ENCODE measurements around the gene CYFIP2. TPM values are rescaled to one million over a fixed set of nuclear protein-coding genes. Genes with fewer than 3 reads are reported as not detected.
"Not testable (repeated sequence)": the region's sequence is repeated elsewhere in the genome, so short reads cannot be mapped to it uniquely, and the experiment has no call there.

The CYFIP2 gene
- total and polyA plus RNA-seq, 2 experiments from 2014 or later: 24.8 to 30.2 TPM

DNA sequence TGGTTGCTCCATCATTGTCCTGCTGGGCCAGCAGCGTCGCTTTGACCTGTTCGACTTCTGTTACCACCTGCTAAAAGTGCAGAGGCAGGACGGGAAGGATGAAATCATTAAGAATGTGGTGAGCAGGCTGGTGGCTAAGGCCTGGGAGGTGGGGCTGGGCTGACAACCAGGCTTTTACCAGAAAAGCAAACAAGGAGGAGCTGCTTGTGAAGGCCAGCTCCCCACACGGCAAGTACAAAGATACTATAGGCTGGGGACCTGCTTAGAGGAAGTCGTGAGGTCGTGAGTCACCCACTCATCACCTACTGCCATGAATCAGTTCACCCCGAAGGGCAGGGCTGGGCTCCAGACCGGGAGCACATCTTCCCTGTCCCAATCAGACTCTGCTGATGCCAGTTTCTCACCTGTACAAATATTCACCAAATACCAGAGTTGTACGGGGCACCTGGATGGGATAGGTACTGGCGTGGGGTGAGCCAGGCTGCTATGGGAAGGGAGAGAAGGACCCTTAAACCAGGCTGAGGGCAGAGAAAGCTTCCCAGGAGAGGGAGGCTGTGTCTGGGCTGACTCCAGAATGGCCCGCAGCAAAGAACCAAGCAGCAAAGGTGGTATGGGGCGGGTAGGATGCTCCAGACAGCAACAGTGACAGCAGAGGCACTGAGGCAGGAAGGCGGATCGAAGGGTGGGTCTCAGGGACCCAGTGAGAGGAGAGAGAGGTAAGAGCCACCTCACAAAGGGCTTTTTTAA lies 124.8 kb downstream of the CYFIP2 start:
- 59% methylated on average over 15 of the region's 15 CpGs for WGBS (ENCODE audit: low lambda C conversion rate, missing lambda C conversion rate)
- H2AFZ ChIP-seq: no peak overlapping the region

GRCh38 chr5:157398305-157398704 lies 132.4 kb downstream of the CYFIP2 start:
- H3K4me2 ChIP-seq: no peak overlapping the region
- no peaks in the 10 kb centered on the region for H4K20me1 ChIP-seq (ENCODE audit: insufficient read depth, poor library complexity, severe bottlenecking)
- H3K4me1 ChIP-seq (ENCODE audit: insufficient read depth): no peaks in the 10 kb centered on the region

More for the DNA sequence above, 124.8 kb downstream of the CYFIP2 start:
- Histone ChIP-seq H3K9me3 (ENCODE audit: low read depth) (no peaks in the 10 kb centered on the region), H3K4me3 (no peak overlapping the region), H4K20me1 (ENCODE audit: insufficient read depth, poor library complexity, severe bottlenecking) (no peaks in the 10 kb centered on the region), H3K9me2 (replicated peaks; ENCODE audit: insufficient read depth) (no peaks in the 10 kb centered on the region), H3K27ac (peak overlapping the region; percentile 79), H3K4me1 (ENCODE audit: insufficient read depth) (peaks cover 15% of the 10 kb centered on the region), H3K27me3 (no peaks in the 10 kb centered on the region), H3K4me2 (no peak overlapping the region), H3K36me3 (replicated peaks; ENCODE audit: insufficient read depth, low read depth) (no peaks in the 10 kb centered on the region), H3K79me2 (no peaks in the 10 kb centered on the region)
- peak; percentile 79 for DNase-seq (ENCODE audit: low spot score)
- no peak for TF ChIP-seq EZH2 (IDR thresholded peaks at IDR 0.05; ENCODE audit: borderline replicate concordance)

DNA sequence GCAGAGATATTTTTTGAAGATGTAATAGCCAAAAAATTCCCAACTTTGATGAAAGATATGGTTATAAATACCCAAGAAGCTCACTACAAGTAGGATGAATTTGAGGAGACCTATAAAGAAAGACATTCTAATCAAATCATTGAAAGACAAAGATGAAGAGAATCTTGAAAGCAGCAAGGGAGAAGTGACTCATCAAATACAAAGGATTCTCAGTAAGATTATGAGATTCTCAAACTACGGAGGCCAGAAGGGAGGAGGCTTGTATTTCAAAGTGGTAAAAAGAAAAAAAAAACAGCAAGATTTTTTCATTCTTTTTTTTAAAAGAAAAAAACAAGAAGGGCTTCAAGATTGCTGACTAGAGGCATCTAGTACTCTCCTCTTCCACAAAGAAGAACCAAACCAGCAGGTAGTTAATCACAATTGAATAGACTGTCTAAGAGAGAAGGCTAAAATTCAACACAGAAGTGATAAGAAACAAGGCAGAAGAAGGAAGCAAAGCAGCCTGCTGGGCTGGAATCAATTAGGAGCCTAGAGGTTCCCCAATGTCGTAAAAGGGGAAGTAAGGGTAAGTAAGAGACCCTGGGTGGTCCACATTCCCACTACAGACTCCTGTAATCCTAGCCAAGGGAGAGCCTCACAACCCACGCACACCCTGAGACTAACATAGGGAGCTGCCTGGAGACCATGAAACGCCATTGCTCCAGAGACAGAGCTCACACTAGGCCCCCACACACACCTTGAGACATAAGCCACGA lies 135.0 kb downstream of the CYFIP2 start:
- Histone ChIP-seq H3K4me3 (no peak overlapping the region), H3K4me2 (no peak overlapping the region), H3K27ac (no peak overlapping the region), H2AFZ (no peak overlapping the region), H3K79me2 (no peaks in the 10 kb centered on the region), H3K36me3 (replicated peaks; ENCODE audit: insufficient read depth, low read depth) (no peaks in the 10 kb centered on the region), H3K27me3 (no peaks in the 10 kb centered on the region), H3K9me3 (ENCODE audit: low read depth) (no peaks in the 10 kb centered on the region), H3K9me2 (replicated peaks; ENCODE audit: insufficient read depth) (no peaks in the 10 kb centered on the region), H4K20me1 (ENCODE audit: insufficient read depth, poor library complexity, severe bottlenecking) (no peaks in the 10 kb centered on the region), H3K4me1 (ENCODE audit: insufficient read depth) (no peaks in the 10 kb centered on the region)
- DNase-seq (ENCODE audit: low spot score): no peak
- WGBS (ENCODE audit: low lambda C conversion rate, missing lambda C conversion rate): 62% methylated on average over 5 of the region's 5 CpGs
- TF ChIP-seq CTCF (IDR thresholded peaks at IDR 0.05; ENCODE audit: poor library complexity) (no peak), EZH2phosphoT487 (IDR thresholded peaks at IDR 0.05; ENCODE audit: low read depth, severe bottlenecking, unreplicated experiment) (no peak), EZH2 (IDR thresholded peaks at IDR 0.05; ENCODE audit: borderline replicate concordance) (no peak)

More at GRCh38 chr5:157398305-157398704, 132.4 kb downstream of the CYFIP2 start:
- no peak overlapping the region for H3K27ac ChIP-seq
- H3K36me3 ChIP-seq (replicated peaks; ENCODE audit: insufficient read depth, low read depth): no peaks in the 10 kb centered on the region
- no peaks in the 10 kb centered on the region for H3K9me3 ChIP-seq (ENCODE audit: low read depth)
- no peak overlapping the region for H3K4me3 ChIP-seq
- no peak for DNase-seq (ENCODE audit: low spot score)
- no peak for TF ChIP-seq EZH2phosphoT487 (IDR thresholded peaks at IDR 0.05; ENCODE audit: low read depth, severe bottlenecking, unreplicated experiment)
- TF ChIP-seq EZH2 (IDR thresholded peaks at IDR 0.05; ENCODE audit: borderline replicate concordance): no peak
- no peak for TF ChIP-seq CTCF (IDR thresholded peaks at IDR 0.05; ENCODE audit: poor library complexity)
- no peaks in the 10 kb centered on the region for H3K27me3 ChIP-seq
- H3K9me2 ChIP-seq (replicated peaks; ENCODE audit: insufficient read depth): no peaks in the 10 kb centered on the region
- H3K79me2 ChIP-seq: no peaks in the 10 kb centered on the region
- no peak overlapping the region for H2AFZ ChIP-seq

DNA sequence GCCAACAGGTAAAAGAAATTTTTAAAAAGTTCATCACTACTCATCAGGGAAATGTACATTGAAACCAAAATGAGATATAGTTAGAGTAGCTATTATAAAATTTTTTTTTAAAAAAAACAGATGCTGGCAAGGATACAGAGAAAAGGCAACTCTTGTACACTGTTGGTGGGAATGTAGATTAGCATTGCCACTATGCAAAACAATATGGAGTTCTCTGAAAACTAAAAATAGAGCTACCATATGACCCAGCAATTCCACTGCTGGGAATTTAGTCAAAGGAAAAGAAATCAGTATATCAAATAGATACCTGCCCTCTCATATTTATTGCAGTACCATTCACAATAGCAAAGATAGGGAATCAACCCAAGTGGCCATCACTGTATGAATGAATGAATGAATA lies 149.9 kb downstream of the CYFIP2 start:
- no peaks in the 10 kb centered on the region for H3K27me3 ChIP-seq
- no peak for DNase-seq (ENCODE audit: low spot score)
- H3K9me3 ChIP-seq (ENCODE audit: low read depth): no peaks in the 10 kb centered on the region
- no peaks in the 10 kb centered on the region for H4K20me1 ChIP-seq (ENCODE audit: insufficient read depth, poor library complexity, severe bottlenecking)
- no peaks in the 10 kb centered on the region for H3K36me3 ChIP-seq (replicated peaks; ENCODE audit: insufficient read depth, low read depth)
- TF ChIP-seq EZH2 (IDR thresholded peaks at IDR 0.05; ENCODE audit: borderline replicate concordance): no peak
- no peaks in the 10 kb centered on the region for H3K4me1 ChIP-seq (ENCODE audit: insufficient read depth)
- no peak overlapping the region for H3K4me3 ChIP-seq
- no peaks in the 10 kb centered on the region for H3K9me2 ChIP-seq (replicated peaks; ENCODE audit: insufficient read depth)
- H2AFZ ChIP-seq: no peak overlapping the region
- H3K27ac ChIP-seq: no peak overlapping the region
- H3K79me2 ChIP-seq: no peaks in the 10 kb centered on the region
- H3K4me2 ChIP-seq: no peak overlapping the region

- H3K4me2 ChIP-seq; H3K4me3 ChIP-seq; H2AFZ ChIP-seq; H3K9me2 ChIP-seq (replicated peaks; ENCODE audit: insufficient read depth); DNase-seq (ENCODE audit: low spot score); H3K27ac ChIP-seq; H3K9me3 ChIP-seq (ENCODE audit: low read depth); H3K36me3 ChIP-seq (replicated peaks; ENCODE audit: insufficient read depth, low read depth); H3K79me2 ChIP-seq; H3K27me3 ChIP-seq; H3K4me1 ChIP-seq (ENCODE audit: insufficient read depth); H4K20me1 ChIP-seq (ENCODE audit: insufficient read depth, poor library complexity, severe bottlenecking): not testable (repeated sequence)
- 93% methylated on average over 7 of the region's 30 CpGs for WGBS (ENCODE audit: low lambda C conversion rate, missing lambda C conversion rate)
Observed at GRCh38 chr5:157419521-157419920, 153.6 kb downstream of the CYFIP2 start.

DNA sequence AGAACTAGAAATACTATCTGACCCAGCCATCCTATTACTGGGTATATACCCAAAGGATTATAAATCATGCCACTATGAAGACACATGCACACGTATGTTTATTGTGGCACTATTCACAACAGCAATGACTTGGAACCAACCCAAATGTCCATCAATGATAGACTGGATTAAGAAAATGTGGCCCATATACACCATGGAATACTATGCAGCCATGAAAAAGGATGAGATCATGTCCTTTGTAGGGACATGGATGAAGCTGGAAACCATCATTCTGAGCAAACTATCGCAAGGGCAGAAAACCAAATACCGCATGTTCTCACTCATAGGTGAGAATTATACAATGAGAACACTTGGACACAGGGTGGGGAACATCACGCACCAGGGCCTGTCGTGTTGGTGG lies 164.0 kb downstream of the CYFIP2 start:
- not testable (repeated sequence) for H3K9me3 ChIP-seq (ENCODE audit: low read depth); H3K4me3 ChIP-seq; H3K27ac ChIP-seq; H3K4me1 ChIP-seq (ENCODE audit: insufficient read depth); H4K20me1 ChIP-seq (ENCODE audit: insufficient read depth, poor library complexity, severe bottlenecking); H2AFZ ChIP-seq; H3K27me3 ChIP-seq; H3K4me2 ChIP-seq; DNase-seq (ENCODE audit: low spot score); H3K36me3 ChIP-seq (replicated peaks; ENCODE audit: insufficient read depth, low read depth); H3K79me2 ChIP-seq; H3K9me2 ChIP-seq (replicated peaks; ENCODE audit: insufficient read depth)
- 95% methylated on average over 5 of the region's 5 CpGs for WGBS (ENCODE audit: low lambda C conversion rate, missing lambda C conversion rate)
